A549 (cell line): ENCODE data around the gene BUD23.
"Not testable (repeated sequence)": the region's sequence is repeated elsewhere in the genome, so short reads cannot be mapped to it uniquely, and the experiment has no call there.

Source experiments
- CTCF ChIP-seq: fragments of >200 bp; sonication (Bioruptor Twin); formaldehyde crosslinking; IDR thresholded peaks from 3 replicates; pipeline ENCODE4 v1.5.1; 2016
- ESRRA ChIP-seq: fragments of 150-350 bp; IDR thresholded peaks from 2 replicates; pipeline ENCODE4 v1.6.1; 2014; ENCODE audit warnings: mild to moderate bottlenecking, low read length, borderline replicate concordance
- JUN ChIP-seq, 2 experiments: fragments of >200 bp; sonication (Bioruptor Twin); formaldehyde crosslinking; IDR thresholded peaks; 2 replicates in 1 of 2; 3 replicates in 1 of 2; pipeline ENCODE4 v1.6.1; 2016 to 2017
- PBX3 ChIP-seq: IDR thresholded peaks from 2 replicates; pipeline ENCODE4 v1.6.1; 2012
- POLR2A ChIP-seq: IDR thresholded peaks from 2 replicates; pipeline ENCODE4 v1.6.1; 2012; ENCODE audit warnings: mild to moderate bottlenecking, low read length

- TF ChIP-seq CTCF; PBX3; JUN (IDR thresholded peaks at IDR 0.05); POLR2A; ESRRA: not testable (repeated sequence)
Measured at GRCh38 chr7:73722182-73722581, 38.8 kb downstream of the BUD23 start.
